Stimulated activated CD4-positive, alpha-beta T cell treated with anti-CD3 and anti-CD28 coated beads, Interleukin-4, amount 100 ng/mL, for 4 hours (primary cell): ENCODE measurements around the gene ZSWIM4.
"Not testable (repeated sequence)": the region's sequence is repeated elsewhere in the genome, so short reads cannot be mapped to it uniquely, and the experiment has no call there.

ENCODE experiments used
- DNase-seq, 2 experiments: peaks; one replicate each; pipeline ENCODE4 v3.0.0-alpha.2; 2020

Gene ZSWIM4

GRCh38 chr19:13778847-13779246, 16.4 kb upstream of the ZSWIM4 start:
- DNase-seq = no peak

GRCh38 chr19:13779794-13780193, 15.4 kb upstream of the ZSWIM4 start:
- DNase-seq = not testable (repeated sequence)

GRCh38 chr19:13781547-13781946, 13.7 kb upstream of the ZSWIM4 start:
- DNase-seq = no peak

GRCh38 chr19:13782537-13782936, 12.7 kb upstream of the ZSWIM4 start:
- no peak for DNase-seq

GRCh38 chr19:13783565-13784500, 11.4 kb upstream of the ZSWIM4 start:
- DNase-seq = no peak

GRCh38 chr19:13784731-13785452, 10.4 kb upstream of the ZSWIM4 start:
- peak; percentile 67 to 70 for DNase-seq

GRCh38 chr19:13788991-13789390, 6.3 kb upstream of the ZSWIM4 start:
- DNase-seq = peak in 1 of 2 experiments; percentile 17

GRCh38 chr19:13790354-13790753, 4.9 kb upstream of the ZSWIM4 start:
- DNase-seq = no peak

GRCh38 chr19:13793317-13793716, 1.9 kb upstream of the ZSWIM4 start:
- DNase-seq = not testable (repeated sequence)

GRCh38 chr19:13794398-13794756, 866 bp upstream of the ZSWIM4 start:
- DNase-seq = no peak

- DNase-seq = no peak
Measured at GRCh38 chr19:13795595-13796300, 505 bp downstream of the ZSWIM4 start.

GRCh38 chr19:13796301-13797057, 1.2 kb downstream of the ZSWIM4 start:
- no peak for DNase-seq

- DNase-seq = no peak
Measured at GRCh38 chr19:13797058-13797440, 1.8 kb downstream of the ZSWIM4 start.

GRCh38 chr19:13797870-13798269, 2.6 kb downstream of the ZSWIM4 start:
- no peak for DNase-seq

GRCh38 chr19:13799669-13800068, 4.4 kb downstream of the ZSWIM4 start:
- no peak for DNase-seq

- no peak for DNase-seq
Measured at GRCh38 chr19:13803038-13803437, 7.8 kb downstream of the ZSWIM4 start.

- DNase-seq = peak in 1 of 2 experiments; percentile 11
Measured at GRCh38 chr19:13804830-13805683, 9.8 kb downstream of the ZSWIM4 start.

GRCh38 chr19:13806728-13807127, 11.5 kb downstream of the ZSWIM4 start:
- no peak for DNase-seq

GRCh38 chr19:13807421-13808021, 12.3 kb downstream of the ZSWIM4 start:
- no peak for DNase-seq

- DNase-seq = no peak
Measured at GRCh38 chr19:13808856-13809255, 13.6 kb downstream of the ZSWIM4 start.

GRCh38 chr19:13812544-13812943, 17.3 kb downstream of the ZSWIM4 start:
- no peak for DNase-seq
